Loucy (cell line): ENCODE results near the gene GTSE1.

ENCODE experiments used
- H2AFZ ChIP-seq: fragments of 200-600 bp; sonication (generic); 2 replicates; pipeline ENCODE4 v1.6.0; 2016; ENCODE audit warnings: antibody characterized with exemption, mild to moderate bottlenecking, low read length, moderate library complexity
- H3F3A ChIP-seq: fragments of 200-600 bp; 2 replicates; pipeline ENCODE4 v1.6.0; 2016; ENCODE audit warnings: antibody characterized with exemption, low read depth, mild to moderate bottlenecking
- H3K27me3 ChIP-seq: fragments of 200-600 bp; sonication (generic); 2 replicates; pipeline ENCODE4 v1.6.1; 2014; ENCODE audit warnings: low read length, mild to moderate bottlenecking; ENCODE audit not compliant: insufficient read depth, poor library complexity, severe bottlenecking
- H3K36me3 ChIP-seq: fragments of 200-600 bp; sonication (generic); 2 replicates; pipeline ENCODE4 v1.6.1; 2016; ENCODE audit warnings: low read length; ENCODE audit not compliant: insufficient read depth
- H3K4me1 ChIP-seq: fragments of 200-600 bp; sonication (generic); 2 replicates; pipeline ENCODE4 v1.5.1; 2014; ENCODE audit warnings: low read length, mild to moderate bottlenecking; ENCODE audit not compliant: insufficient read depth, poor library complexity, severe bottlenecking
- H3K4me2 ChIP-seq: fragments of 200-600 bp; sonication (generic); 2 replicates; pipeline ENCODE4 v1.6.0; 2014; ENCODE audit warnings: antibody characterized with exemption, low read length, low read depth, mild to moderate bottlenecking; ENCODE audit not compliant: poor library complexity, severe bottlenecking
- H3K4me3 ChIP-seq: fragments of 200-600 bp; sonication (generic); 2 replicates; pipeline ENCODE4 v1.5.1; 2014; ENCODE audit warnings: low read length, mild to moderate bottlenecking, mixed read lengths; ENCODE audit not compliant: poor library complexity, severe bottlenecking
- H3K79me2 ChIP-seq: fragments of 200-600 bp; sonication (generic); 2 replicates; pipeline ENCODE4 v1.6.1; 2014; ENCODE audit warnings: low read length; ENCODE audit not compliant: insufficient read depth
- H3K9ac ChIP-seq: fragments of 200-600 bp; sonication (generic); 2 replicates; pipeline ENCODE4 v1.6.0; 2014; ENCODE audit warnings: mild to moderate bottlenecking, low read depth, low read length, moderate library complexity; ENCODE audit not compliant: poor library complexity, severe bottlenecking
- H3K9me2 ChIP-seq: fragments of 200-600 bp; sonication (generic); replicated peaks from 2 replicates; pipeline ENCODE4 v1.6.1; 2016; ENCODE audit warnings: low read depth, low read length, mixed read lengths
- H3K9me3 ChIP-seq: fragments of 200-600 bp; sonication (generic); 2 replicates; pipeline ENCODE4 v1.6.1; 2014; ENCODE audit warnings: mild to moderate bottlenecking, antibody characterized with exemption, low read length, low read depth; ENCODE audit not compliant: insufficient read depth
- H4K20me1 ChIP-seq: fragments of 200-600 bp; sonication (generic); 2 replicates; pipeline ENCODE4 v1.6.0; 2014; ENCODE audit warnings: antibody characterized with exemption, low read length, mild to moderate bottlenecking; ENCODE audit not compliant: insufficient read depth, poor library complexity, severe bottlenecking
- CTCF ChIP-seq: fragments of 200-600 bp; sonication (generic); conservative IDR thresholded peaks from 2 replicates; pipeline ENCODE4 v1.5.1; 2014; ENCODE audit warnings: mild to moderate bottlenecking, antibody characterized with exemption, low read length
- EZH2phosphoT487 ChIP-seq: fragments of 200-600 bp; IDR thresholded peaks from 2 replicates; pipeline ENCODE4 v1.6.1; 2018; ENCODE audit warnings: antibody characterized with exemption, mild to moderate bottlenecking, moderate library complexity, borderline replicate concordance

The GTSE1 gene

GRCh38 chr22:46346680-46347405 is 50.2 kb downstream of the GTSE1 start:
- H2AFZ ChIP-seq: no peak overlapping the region
- no peaks in the 10 kb centered on the region for H4K20me1 ChIP-seq
- no peak overlapping the region for H3K9ac ChIP-seq
- H3K79me2 ChIP-seq: peaks cover 13% of the 10 kb centered on the region; the same call in 1 of the 2 replicates
- no peak for TF ChIP-seq EZH2phosphoT487
- no peak for TF ChIP-seq CTCF
- H3K4me2 ChIP-seq: no peak overlapping the region
- no peaks in the 10 kb centered on the region for H3K27me3 ChIP-seq
- H3K4me1 ChIP-seq: no peaks in the 10 kb centered on the region
- no peaks in the 10 kb centered on the region for H3K9me3 ChIP-seq
- no peak overlapping the region for H3K4me3 ChIP-seq
- H3K36me3 ChIP-seq: peaks cover 88% of the 10 kb centered on the region; the same call in 1 of the 2 replicates
- H3F3A ChIP-seq: no peaks in the 10 kb centered on the region
- H3K9me2 ChIP-seq: no peaks in the 10 kb centered on the region

- TF ChIP-seq EZH2phosphoT487: no peak
- no peak for TF ChIP-seq CTCF
- H4K20me1 ChIP-seq: no peaks in the 10 kb centered on the region
These were observed 51.0 kb downstream of the GTSE1 start for GRCh38 chr22:46347646-46348045.

GRCh38 chr22:46348099-46348695 is 51.5 kb downstream of the GTSE1 start:
- Histone ChIP-seq H3K9me3 (no peaks in the 10 kb centered on the region), H3K4me2 (no peak overlapping the region), H4K20me1 (no peaks in the 10 kb centered on the region), H3K9ac (no peak overlapping the region), H3F3A (no peaks in the 10 kb centered on the region), H3K79me2 (peaks cover 8% of the 10 kb centered on the region; the same call in 1 of the 2 replicates), H3K27me3 (no peaks in the 10 kb centered on the region), H3K4me3 (no peak overlapping the region), H2AFZ (no peak overlapping the region), H3K9me2 (no peaks in the 10 kb centered on the region), H3K36me3 (peaks cover 92% of the 10 kb centered on the region; the same call in 1 of the 2 replicates), H3K4me1 (peaks cover 8% of the 10 kb centered on the region)
- no peak for TF ChIP-seq EZH2phosphoT487
- no peak for TF ChIP-seq CTCF

More at GRCh38 chr22:46347646-46348045, 51.0 kb downstream of the GTSE1 start:
- Histone ChIP-seq H3K9me3 (no peaks in the 10 kb centered on the region), H3F3A (no peaks in the 10 kb centered on the region), H3K4me1 (peaks cover 4% of the 10 kb centered on the region), H3K4me2 (no peak overlapping the region), H3K9ac (no peak overlapping the region), H3K79me2 (peaks cover 8% of the 10 kb centered on the region; the same call in 1 of the 2 replicates), H3K36me3 (peaks cover 93% of the 10 kb centered on the region; the same call in 1 of the 2 replicates), H3K9me2 (no peaks in the 10 kb centered on the region), H2AFZ (no peak overlapping the region), H3K4me3 (no peak overlapping the region), H3K27me3 (no peaks in the 10 kb centered on the region)
